HG03460 (cell line): ENCODE measurements around the gene ANKRD12.
"Not testable (repeated sequence)": the region's sequence is repeated elsewhere in the genome, so short reads cannot be mapped to it uniquely, and the experiment has no call there.

ENCODE experiments used
- ATAC-seq: cut with Tn5 transposase; IDR thresholded peaks from one replicate; pipeline ENCODE4 v1.9.1; 2021; ENCODE audit not compliant: unreplicated experiment

ANKRD12 gene

DNA sequence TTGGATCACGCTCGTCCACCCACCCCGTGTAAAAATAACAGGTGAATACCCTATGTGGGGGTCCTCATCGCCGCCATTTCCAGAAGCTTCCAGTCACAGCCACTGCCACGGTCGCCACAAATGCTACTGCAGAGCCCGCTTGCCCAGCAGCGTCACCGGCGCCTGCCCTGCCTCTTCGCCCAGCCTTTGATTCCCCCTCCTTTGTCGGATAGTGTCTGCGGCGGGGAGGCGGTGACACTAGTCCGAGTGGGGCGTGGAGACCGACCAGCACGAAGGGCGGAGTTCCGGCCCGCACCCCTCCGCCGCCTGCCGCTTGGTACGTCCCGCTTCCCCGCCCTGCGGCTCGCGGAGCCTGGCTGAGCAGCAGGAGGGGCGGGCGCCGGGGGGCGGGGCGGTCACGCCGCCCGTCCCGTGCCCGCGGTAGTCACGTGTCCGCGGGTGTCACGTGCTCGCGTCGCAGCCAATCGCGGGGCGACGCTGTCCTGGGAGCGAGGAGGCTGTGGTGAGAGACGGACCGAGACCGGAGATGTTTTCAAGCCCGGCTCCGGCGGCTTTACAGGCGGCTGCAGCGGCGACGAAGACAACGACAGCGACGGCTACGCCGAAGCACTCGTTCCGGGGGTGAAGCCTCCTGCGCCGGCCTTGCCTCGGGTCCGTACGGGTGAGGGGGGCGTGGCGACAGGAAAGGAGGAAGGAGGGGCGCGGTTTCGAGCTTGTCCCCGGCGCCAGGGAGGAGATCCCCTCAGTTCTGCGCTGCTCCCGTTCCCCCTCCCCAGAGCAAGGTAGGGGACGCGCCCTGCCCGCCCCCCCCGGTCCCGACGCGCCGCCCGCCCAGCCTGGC lies at the start of gene ANKRD12:
Gene ANKRD12, plus strand, starts transcription at position 467 of the 841 bp plus-strand sequence. CDS start 45,652 bp downstream, outside the sequence.
- peak; percentile 63 for ATAC-seq

DNA sequence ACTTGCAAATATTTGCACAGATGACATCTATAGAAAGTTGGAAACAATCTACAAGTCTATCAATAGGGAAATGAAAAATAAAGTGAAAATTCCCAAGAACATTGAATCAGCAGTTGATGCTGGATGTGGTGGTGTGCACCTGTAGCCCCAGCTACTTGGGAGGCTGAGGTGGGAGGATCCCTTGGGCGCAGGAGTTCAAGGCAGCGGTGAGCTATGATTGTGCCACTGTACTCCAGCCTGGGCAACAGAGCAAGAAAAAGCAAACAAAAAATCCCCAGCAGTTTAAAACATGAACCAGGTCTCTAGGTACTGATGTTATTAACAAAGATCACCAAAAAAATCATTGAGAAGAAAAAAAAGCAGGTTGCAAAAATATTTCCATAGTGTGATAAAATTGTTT lies 49.4 kb upstream of the ANKRD12 start:
- no peak for ATAC-seq

DNA sequence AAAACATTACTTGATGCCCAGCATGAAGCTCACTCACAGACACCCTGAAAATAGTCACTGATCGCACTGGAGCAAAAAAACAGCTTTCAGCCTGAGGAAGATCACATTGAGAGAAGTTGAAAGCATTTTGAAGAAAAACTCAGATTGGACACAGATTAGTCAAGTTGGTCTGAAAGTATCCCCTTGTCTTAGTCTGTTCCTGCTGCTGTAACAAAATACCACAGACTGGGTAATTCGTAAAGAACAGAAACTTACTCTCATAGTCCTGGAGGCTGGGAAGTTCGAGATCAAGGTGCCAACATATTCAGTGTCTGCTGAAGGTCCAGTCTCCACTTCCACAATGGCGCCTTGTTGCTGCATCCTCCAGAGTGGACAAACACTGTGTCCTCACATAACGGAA lies 48.3 kb upstream of the ANKRD12 start:
- ATAC-seq: no peak

DNA sequence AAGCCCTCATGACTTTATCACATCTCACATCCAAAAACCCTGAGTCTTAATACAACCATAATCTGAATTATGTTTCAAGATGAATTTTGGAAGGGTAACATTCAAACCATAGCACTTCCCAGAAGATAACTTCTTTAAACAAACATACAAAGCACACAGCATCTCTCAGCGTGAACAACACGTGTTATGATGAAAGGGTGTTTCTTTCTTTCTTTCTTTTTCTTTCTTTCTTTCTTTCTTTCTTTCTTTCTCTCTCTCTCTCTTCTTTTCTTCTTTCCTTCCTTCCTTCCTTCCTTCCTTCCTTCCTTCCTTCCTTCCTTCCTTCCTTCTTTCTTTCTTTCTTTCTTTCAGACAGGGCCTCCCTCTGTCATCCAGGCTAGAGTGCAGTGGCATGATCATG lies 47.9 kb upstream of the ANKRD12 start:
- ATAC-seq: not testable (repeated sequence)

DNA sequence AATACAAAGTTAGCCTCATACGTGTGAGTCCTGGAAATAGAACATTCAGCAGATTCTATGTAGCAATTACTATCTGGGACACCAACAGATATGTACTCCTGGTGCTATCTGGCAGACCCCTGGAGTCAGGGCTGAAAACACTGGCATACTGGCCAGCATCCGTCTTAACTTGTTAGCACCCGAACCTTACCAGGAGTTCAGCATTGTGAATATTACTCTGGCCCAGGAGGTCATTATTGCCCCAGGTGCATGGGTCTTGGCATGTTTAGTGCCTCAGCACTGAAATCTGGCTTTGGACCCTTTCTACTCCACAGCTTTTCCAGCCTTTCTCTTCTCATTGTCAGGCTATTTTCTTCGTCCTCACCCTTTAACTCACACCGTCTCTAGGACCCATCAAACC lies 46.0 kb upstream of the ANKRD12 start:
- ATAC-seq: no peak

DNA sequence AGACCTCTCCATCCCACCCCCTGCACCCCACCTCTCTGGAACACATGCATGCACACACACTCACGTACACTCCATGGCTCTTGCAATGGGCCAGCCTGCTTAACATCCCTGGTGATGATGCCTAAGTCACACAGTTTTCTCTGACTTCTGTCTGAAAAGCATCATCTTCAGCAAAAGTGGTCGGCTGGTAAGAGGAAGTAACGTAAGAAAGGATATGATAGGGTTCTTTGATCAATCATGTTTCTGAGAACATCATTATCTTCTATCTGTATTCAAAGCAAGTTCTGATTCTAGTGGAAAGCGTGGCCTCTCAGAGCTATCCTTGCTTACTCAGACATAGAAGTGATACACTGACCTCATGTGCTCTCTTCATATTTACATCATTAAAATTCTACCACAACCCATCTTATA lies 45.5 kb upstream of the ANKRD12 start:
- no peak for ATAC-seq

DNA sequence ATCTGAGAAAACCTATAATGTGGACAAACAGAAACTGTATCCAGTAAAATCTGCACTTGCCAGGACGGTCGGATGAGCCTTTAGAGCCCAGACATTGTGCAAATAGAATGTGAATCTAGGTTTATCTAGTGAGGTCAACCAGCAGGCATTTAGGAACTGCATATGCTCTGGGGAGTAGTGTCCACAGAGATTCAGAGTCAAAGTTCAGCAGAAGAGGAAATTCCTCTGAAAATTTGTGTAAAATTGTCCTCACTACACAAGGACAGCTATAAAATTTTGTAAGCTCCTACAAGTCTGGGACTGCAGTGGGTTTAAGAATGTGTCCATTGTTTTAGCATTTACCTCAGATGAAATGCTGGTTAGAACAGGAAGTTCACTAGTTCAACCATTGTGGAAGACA lies 43.9 kb upstream of the ANKRD12 start:
- ATAC-seq: no peak

DNA sequence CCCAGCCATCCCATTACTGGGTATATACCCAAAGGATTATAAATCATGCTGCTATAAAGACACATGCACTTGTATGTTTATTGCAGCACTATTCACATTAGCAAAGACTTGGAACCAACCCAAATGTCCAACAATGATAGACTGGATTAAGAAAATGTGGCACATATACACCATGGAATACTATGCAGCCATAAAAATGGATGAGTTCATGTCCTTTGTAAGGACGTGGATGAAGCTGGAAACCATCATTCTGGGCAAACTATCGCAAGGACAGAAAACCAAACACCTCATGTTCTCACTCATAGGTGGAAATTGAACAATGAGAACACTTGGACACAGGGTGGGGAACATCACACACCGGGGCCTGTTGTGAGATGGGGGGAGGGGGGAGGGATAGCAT lies 43.5 kb upstream of the ANKRD12 start:
- ATAC-seq: not testable (repeated sequence)

DNA sequence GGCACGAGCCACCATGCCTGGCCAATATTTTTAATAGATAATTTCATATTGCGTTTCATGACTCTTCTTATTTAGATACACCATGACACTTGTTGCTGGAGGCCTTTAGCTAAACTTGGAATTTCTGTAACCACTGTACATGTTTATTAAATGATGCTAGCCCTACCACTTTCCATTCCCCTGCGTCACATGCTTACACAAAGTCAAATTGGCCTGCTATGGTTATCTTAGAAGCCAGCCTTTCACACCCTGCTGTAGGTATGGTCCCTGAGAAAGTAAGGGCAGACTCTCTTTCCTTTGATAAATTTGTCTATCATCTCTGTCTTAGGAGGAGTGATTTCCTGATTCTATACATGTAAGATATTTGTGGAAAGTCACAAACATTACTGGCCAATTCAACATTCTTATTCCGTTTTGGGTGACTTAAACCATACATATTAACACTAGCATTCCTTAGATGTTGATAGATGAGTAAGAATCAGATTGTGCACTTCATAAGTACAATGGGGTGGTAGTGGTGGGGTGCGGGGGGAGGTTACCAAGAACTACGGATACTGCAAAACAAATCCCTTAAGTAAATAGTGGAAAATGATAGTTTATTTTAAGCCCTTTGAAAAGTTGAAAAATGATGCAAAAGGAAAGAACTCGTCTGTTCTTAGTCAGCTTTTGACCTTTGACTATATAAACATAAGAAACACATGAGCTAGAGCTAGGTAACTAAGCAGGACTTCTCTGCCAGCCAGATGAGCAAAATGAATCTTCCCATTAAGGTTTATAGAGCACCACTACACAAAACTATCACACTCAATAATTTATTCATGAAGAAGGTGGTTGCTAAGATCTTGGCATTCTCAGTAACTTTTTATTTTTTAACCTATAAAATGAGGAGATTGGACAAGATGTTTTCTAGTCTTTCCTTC lies 42.0 kb upstream of the ANKRD12 start:
- no peak for ATAC-seq

DNA sequence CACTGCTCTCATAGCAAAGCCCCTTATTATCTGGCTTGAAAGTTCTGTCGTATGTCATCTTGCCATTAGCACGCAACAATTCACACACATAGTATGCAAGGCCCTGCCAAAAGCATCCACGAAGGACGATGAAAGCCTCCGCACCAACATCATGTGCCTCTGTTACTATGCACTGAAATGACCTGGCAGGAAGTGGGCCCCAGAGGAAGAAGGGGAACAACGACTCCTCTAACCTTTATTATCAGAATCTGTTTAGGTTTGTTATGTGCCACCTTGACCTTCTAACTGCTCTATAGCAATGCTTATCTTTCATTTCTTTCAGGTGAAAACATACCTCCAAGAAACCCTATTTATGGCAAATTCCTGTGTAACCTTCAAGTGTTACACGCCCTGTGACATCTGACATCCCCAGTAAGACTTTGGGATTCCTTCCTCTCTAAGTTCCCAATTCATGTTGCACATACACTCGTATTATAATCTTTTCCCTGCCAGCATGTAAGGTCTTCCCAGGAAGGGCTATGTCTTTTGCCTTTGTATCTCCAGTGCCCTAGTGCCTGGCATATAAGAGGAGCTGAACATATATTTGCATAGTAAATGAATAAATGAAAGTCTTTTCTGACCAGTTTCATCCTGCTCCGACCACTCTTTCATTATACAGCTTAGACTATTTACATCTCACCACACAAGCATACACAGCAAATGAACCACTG lies 41.1 kb upstream of the ANKRD12 start:
- peak; percentile 89 for ATAC-seq

DNA sequence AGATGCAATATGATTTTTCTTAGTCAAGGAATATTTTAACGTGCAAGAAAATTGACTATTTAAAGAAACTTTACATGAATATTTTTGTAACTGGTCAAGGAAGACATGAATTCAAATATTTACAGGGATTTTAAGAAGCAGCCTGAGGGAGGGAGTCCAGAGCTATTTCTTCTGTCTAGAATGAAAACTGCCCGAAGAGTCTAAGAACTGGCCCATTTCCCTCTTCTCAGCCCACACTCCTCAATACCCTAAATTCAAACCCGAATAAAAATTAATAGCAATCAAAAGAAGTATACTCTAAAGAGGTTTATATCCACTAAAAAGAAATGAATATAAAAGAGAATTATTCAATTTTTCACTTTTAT lies 40.6 kb upstream of the ANKRD12 start:
- ATAC-seq: no peak

DNA sequence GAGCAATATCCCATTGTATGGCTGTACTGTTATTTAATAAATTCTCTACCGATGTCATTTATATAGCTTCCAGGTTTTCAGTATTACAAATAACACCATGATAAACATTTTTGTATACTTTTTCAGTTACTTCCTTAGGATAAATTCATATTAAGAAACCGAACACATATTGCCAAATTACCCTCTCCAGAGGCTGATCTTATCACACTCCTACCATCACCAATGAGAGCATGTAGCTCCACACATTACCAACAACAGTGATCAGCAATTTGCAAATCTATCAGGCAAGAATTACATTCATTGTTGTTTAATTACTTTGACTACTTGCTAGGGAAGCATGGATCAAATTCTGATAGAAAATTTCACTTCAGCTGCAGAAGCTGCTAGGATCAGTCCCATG lies 39.9 kb upstream of the ANKRD12 start:
- no peak for ATAC-seq

DNA sequence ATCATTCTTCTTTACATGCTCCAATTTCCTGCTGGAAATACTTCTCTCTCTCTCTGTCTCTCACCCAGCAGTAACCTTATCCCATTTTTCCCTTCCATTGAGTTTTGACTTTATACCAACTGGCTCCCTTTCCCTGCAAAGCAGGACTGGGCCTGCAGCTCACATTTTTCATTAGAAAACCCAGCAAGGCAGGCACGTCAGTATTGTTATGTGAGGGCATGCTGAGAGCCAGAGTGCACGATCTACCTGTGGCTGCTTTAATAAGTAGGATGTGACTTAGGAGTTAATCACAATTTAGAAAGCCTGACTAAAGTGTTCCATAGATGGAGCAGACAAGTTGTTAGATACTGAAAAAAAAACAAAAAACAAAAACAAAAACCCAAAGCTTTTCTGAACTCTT lies 39.2 kb upstream of the ANKRD12 start:
- no peak for ATAC-seq

DNA sequence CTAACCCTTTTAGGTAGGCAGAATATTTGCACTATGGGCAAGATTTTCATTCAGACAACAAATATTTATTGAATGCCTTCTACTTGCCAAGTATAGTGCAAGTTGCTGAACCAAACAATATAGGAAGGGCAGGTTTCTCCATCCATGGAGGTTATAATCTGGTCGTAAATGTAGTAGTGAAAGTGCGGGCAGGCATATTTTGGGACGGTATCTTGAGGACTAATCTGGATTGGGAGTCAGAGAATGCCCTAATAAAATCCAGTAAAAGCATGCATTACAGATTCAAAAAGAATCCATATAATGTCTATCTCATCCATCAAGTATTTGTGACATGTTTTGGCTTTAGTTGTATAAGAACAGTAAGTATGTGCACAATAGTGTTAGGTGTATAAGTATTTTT lies 35.8 kb upstream of the ANKRD12 start:
- no peak for ATAC-seq

DNA sequence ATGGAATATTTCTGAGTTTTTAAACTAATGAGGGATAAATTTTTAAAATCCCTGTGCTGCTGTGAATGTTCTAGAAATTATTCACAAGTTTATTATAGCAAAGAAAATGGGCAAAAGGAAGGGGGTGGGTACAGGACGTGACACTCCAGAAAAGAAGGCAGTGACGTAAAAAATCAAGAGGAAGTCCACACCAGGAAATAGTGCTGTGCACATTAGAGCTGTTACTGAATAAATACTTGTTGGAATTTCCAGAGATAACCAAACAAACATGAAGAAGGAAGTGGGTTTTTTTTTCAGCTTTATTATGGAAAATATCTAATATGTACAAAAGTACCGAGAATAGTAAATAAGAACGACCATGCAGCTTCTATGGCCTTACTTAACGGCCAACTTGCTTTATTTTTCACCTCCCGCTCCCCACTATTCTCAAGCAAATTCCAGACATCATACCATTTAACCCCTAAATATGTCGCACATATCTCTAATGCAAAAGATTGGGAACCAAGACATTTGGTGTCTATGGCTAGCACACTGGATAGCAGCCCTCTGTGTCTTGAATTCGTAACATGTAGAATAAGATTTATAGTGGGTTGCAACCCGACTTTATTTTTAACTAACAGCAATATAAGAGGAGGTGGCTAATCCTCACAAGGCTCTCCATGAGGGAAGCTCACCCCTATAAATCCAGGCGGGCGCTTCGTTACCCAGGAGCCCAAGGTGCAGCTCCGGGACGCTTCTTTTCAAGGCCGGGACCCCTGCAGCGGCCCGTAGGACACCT lies 34.7 kb upstream of the ANKRD12 start:
- ATAC-seq: peak; percentile 7

DNA sequence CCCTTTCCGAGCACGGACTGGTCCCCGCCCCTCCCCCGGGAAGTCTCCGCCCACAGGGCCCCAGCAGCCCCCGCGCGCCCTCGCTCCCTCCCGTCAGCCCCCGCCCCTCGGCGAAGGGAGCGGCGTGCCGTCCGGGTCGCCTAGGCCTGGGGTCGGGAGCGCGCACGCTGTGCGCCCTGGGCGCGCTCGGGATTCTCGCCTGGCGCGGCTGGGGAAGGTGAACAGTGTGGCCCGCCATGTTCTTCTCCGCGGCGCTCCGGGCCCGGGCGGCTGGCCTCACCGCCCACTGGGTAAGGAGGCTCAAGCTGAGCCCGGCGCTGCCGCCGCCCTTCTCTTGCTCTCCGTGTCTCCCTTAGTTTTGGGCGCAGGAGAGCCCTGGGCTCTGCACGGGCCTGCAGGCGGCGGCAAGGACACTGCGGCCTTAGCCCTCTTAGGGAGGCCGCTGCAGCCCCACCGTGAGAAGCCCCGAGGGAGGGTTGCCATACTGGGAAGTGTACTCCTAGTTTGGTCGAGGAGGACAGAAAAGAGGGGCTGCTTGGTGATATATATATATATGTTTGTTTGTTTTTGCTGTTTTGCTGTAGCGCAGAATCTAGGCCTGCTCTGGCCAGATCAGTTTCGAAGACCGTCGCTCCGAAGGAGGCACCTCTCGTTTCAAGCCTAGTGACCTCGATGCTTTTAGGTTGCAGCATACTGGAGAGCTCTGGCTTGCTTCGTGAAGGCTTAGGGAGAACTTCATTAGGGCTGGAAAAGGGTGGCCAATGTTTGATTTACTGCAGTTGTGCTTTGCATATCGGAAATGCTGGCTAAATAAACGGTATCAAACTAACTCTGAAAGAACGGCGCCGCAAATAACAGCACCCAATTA lies 33.8 kb upstream of the ANKRD12 start, which contains the start of gene NDUFV2:
Gene NDUFV2, plus strand, starts transcription at position 192 of the 868 bp plus-strand sequence. Its CDS starts 45 bp downstream, at position 237.
- peak; percentile 91 for ATAC-seq

DNA sequence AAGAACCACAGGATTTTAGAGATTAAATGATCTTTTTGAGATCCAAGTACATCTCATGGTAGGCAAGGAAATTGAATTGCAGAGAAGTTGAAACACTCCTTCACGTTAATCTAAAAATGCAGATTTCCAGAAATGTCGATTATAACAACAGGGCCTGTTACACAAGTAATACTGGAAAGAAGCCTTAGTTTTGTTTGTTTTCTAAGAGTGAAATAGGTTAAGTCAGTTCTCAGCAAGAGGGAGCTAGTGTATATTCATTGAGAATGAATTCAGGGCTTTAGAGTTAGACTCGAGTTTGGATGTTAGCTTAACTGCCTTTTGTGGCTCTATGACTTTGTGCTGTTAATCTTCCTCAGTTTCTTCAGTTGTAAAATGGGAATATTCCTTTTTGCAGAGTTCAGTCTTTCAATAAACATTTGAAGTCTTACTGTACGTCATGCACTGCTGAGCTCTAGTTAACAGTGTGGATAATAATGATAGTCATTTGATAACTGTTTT lies 33.2 kb upstream of the ANKRD12 start:
- no peak for ATAC-seq

DNA sequence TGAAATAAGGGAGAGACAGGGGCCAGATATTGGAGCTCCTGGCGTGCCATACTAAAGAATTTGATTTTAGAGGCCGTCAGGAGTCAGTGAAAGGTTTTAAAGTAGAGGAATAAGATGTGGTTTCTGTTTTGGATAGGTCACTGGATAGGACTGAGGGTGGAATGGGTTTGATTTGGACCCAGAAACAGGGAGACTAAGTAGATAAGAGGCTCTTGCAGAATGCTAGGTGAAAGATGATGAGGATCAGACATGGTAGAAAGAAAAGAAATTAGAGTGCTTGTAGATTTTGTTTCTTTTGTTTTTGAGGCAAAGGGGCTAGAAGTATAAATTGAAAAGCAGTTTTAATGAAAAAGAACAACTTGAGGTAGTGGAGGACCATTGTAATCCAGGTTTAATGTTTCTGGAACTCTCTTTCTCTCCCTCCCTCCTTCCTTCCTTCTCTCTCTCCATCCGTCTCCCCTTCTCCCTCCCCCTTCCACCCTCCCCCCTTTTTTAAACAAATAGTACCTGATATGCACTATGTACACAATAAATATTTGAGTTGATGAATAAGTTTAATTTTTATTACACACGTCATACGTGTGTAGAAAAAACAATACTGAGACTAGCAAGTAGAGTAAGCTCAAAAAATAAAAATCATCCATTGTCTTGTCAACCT lies 32.2 kb upstream of the ANKRD12 start:
- ATAC-seq: no peak

DNA sequence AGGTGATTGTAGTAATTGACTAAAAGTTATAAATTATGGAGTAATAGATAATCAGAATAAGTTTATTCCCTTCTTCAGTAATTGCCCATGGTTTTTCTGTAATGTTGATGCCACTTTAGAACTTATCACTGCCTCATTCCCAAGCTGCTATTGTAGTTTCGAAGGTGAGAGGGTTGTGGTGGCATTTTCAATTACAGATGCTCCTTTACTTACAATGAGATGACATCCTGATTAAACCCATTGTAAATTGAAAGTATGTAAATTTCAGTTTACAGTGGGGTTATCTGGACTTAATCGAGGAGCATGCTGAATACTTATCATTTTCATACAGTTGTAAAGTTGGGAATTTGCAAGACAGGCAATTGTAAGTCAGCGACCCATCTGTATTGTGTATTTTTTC lies 31.2 kb upstream of the ANKRD12 start:
- no peak for ATAC-seq
